OCI-LY1 (cell line): ENCODE data around the gene ZNF23.

Source experiments
- H2AFZ ChIP-seq: fragments of 200-600 bp; sonication (generic), shearing (Covaris generic); 2 replicates; pipeline ENCODE4 v1.6.0; 2014; ENCODE audit warnings: antibody characterized with exemption, mild to moderate bottlenecking, low read length
- H3F3A ChIP-seq: fragments of 200-600 bp; sonication (generic), shearing (Covaris generic); 2 replicates; pipeline ENCODE4 v1.6.0; 2014; ENCODE audit warnings: mild to moderate bottlenecking, antibody characterized with exemption, low read length, moderate library complexity; ENCODE audit not compliant: insufficient read depth
- H3K27ac ChIP-seq: fragments of 200-600 bp; sonication (generic); 2 replicates; pipeline ENCODE4 v1.5.1; 2014; ENCODE audit warnings: low read length, mixed run types, mild to moderate bottlenecking, low read depth; ENCODE audit not compliant: poor library complexity, severe bottlenecking
- H3K27me3 ChIP-seq: fragments of 200-600 bp; sonication (generic); 2 replicates; pipeline ENCODE4 v1.6.0; 2014; ENCODE audit warnings: antibody characterized with exemption, mild to moderate bottlenecking, low read length, moderate library complexity; ENCODE audit not compliant: insufficient read depth
- H3K36me3 ChIP-seq: fragments of 200-600 bp; sonication (generic); 2 replicates; pipeline ENCODE4 v1.6.1; 2014; ENCODE audit warnings: mild to moderate bottlenecking, antibody characterized with exemption, low read length, moderate library complexity, mixed read lengths; ENCODE audit not compliant: insufficient read depth
- H3K4me1 ChIP-seq: fragments of 200-600 bp; sonication (generic); 2 replicates; pipeline ENCODE4 v1.5.1; 2014; ENCODE audit warnings: mild to moderate bottlenecking, low read length, moderate library complexity; ENCODE audit not compliant: insufficient read depth, severe bottlenecking
- H3K4me2 ChIP-seq: fragments of 200-600 bp; sonication (generic), shearing (Covaris generic); 2 replicates; pipeline ENCODE4 v1.6.1; 2014; ENCODE audit warnings: low read length
- H3K4me3 ChIP-seq: fragments of 200-600 bp; sonication (generic); 2 replicates; pipeline ENCODE4 v1.5.1; 2014; ENCODE audit warnings: low read length, low read depth, mild to moderate bottlenecking, mixed read lengths; ENCODE audit not compliant: poor library complexity, severe bottlenecking
- H3K79me2 ChIP-seq: fragments of 200-600 bp; shearing (Covaris generic); 2 replicates; pipeline ENCODE4 v1.6.1; 2016; ENCODE audit warnings: mixed run types, low read length, mixed read lengths; ENCODE audit not compliant: insufficient read depth
- H3K9ac ChIP-seq: fragments of 200-600 bp; sonication (generic), shearing (Covaris generic); 2 replicates; pipeline ENCODE4 v1.6.1; 2014; ENCODE audit warnings: mild to moderate bottlenecking, low read length, mixed read lengths
- H3K9me2 ChIP-seq: fragments of 200-600 bp; sonication (generic), shearing (Covaris generic); 2 replicates; pipeline ENCODE4 v1.6.1; 2014; ENCODE audit warnings: low read depth, mild to moderate bottlenecking, low read length, mixed read lengths
- H3K9me3 ChIP-seq: fragments of 200-600 bp; shearing (Covaris generic); 2 replicates; pipeline ENCODE4 v1.6.1; 2014; ENCODE audit warnings: low read length, mixed read lengths
- H4K20me1 ChIP-seq: fragments of 200-600 bp; sonication (generic), shearing (Covaris generic); 2 replicates; pipeline ENCODE4 v1.6.0; 2016; ENCODE audit warnings: mild to moderate bottlenecking, low read length; ENCODE audit not compliant: insufficient read depth
- EZH2 ChIP-seq: fragments of 200-600 bp; sonication (generic), shearing (Covaris generic); IDR thresholded peaks from 2 replicates; pipeline ENCODE4 v1.8.0; 2017; ENCODE audit warnings: borderline replicate concordance, mixed run types, mild to moderate bottlenecking, antibody characterized with exemption, low read length, moderate library complexity, mixed read lengths
- TF ChIP-seq, protein P1 (sequence below): fragments of 200-600 bp; sonication (generic), shearing (Covaris generic); IDR thresholded peaks from 2 replicates; pipeline ENCODE4 v1.5.1; 2017; ENCODE audit warnings: mild to moderate bottlenecking, antibody characterized with exemption, low read length, moderate library complexity, mixed read lengths

ZNF23 gene

DNA sequence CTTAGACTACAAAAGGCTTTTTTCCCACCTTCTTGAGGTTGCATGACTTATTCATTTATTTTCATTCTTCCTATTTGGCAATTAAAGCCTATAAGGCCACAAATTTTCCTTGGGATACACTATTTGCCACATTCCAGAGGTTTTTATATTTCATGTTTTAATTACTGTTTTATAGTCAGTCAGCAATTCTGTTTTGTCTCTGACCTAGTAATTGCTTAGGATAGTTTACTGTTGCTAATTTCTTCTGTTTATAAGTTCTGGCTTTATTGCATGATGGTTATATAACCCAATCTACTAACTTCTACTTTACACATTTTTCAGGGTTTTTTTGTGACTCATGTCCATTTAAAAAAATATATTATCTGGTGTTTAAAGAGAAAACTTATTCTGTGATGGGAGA is 2.5 kb downstream of the ZNF23 start:
- Histone ChIP-seq H3K4me2 (no peak overlapping the region), H3K79me2 (0 out of 2 replicates have a peak, but pooled peaks cover 12% of the 10 kb centered on the region), H3K27ac (no peak overlapping the region), H3K4me1 (peaks cover 21% of the 10 kb centered on the region), H2AFZ (no peak overlapping the region), H3K4me3 (no peak overlapping the region), H3K9me2 (no peaks in the 10 kb centered on the region), H3F3A (no peaks in the 10 kb centered on the region), H3K36me3 (peaks cover 21% of the 10 kb centered on the region), H3K9ac (no peak overlapping the region), H3K9me3 (no peaks in the 10 kb centered on the region), H4K20me1 (no peaks in the 10 kb centered on the region), H3K27me3 (no peaks in the 10 kb centered on the region)
- TF ChIP-seq, protein P1, sequence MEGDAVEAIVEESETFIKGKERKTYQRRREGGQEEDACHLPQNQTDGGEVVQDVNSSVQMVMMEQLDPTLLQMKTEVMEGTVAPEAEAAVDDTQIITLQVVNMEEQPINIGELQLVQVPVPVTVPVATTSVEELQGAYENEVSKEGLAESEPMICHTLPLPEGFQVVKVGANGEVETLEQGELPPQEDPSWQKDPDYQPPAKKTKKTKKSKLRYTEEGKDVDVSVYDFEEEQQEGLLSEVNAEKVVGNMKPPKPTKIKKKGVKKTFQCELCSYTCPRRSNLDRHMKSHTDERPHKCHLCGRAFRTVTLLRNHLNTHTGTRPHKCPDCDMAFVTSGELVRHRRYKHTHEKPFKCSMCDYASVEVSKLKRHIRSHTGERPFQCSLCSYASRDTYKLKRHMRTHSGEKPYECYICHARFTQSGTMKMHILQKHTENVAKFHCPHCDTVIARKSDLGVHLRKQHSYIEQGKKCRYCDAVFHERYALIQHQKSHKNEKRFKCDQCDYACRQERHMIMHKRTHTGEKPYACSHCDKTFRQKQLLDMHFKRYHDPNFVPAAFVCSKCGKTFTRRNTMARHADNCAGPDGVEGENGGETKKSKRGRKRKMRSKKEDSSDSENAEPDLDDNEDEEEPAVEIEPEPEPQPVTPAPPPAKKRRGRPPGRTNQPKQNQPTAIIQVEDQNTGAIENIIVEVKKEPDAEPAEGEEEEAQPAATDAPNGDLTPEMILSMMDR: no peak
- no peak for TF ChIP-seq EZH2

DNA sequence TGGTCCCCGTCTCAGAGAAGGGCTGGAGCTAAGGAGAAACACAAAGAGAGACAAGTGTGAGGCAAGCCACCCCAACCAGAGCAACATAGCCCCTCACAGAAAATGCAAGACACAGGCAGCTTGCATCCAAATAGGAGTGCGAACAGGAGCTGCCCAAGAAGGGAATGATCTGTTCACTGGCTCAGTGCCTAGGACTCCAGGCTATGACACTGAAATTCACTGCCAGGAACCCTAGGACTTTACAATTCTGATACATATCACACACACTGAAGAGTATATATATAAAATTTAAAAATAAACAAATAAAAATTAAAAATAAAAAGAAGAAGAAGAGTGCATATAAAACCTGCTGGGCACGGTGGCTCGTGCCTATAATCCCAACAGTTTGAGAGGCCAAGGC is 5.2 kb downstream of the ZNF23 start:
- Histone ChIP-seq H3K36me3 (peaks cover 48% of the 10 kb centered on the region), H3K79me2 (0 out of 2 replicates have a peak, but pooled peaks cover 12% of the 10 kb centered on the region), H3K27ac (no peak overlapping the region), H3K9me2 (no peaks in the 10 kb centered on the region), H4K20me1 (no peaks in the 10 kb centered on the region), H3K9me3 (peaks cover 3% of the 10 kb centered on the region; the same call in 1 of the 2 replicates), H3K9ac (no peak overlapping the region), H3K27me3 (no peaks in the 10 kb centered on the region), H3K4me2 (no peak overlapping the region), H3K4me3 (no peak overlapping the region), H3K4me1 (peaks cover 14% of the 10 kb centered on the region), H2AFZ (no peak overlapping the region), H3F3A (no peaks in the 10 kb centered on the region)
- TF ChIP-seq, protein P1: no peak
- TF ChIP-seq EZH2: no peak

GRCh38 chr16:71453036-71453435 is 9.0 kb downstream of the ZNF23 start:
- Histone ChIP-seq H3K36me3 (peaks cover 85% of the 10 kb centered on the region), H3F3A (no peaks in the 10 kb centered on the region), H3K9me3 (peaks cover 31% of the 10 kb centered on the region), H3K4me3 (no peak overlapping the region), H3K27me3 (no peaks in the 10 kb centered on the region), H2AFZ (no peak overlapping the region), H3K9me2 (no peaks in the 10 kb centered on the region), H3K79me2 (no peaks in the 10 kb centered on the region), H3K27ac (no peak overlapping the region), H3K4me1 (no peaks in the 10 kb centered on the region), H3K4me2 (no peak overlapping the region), H4K20me1 (no peaks in the 10 kb centered on the region), H3K9ac (no peak overlapping the region)
- TF ChIP-seq EZH2: no peak
- TF ChIP-seq, protein P1: no peak
